Esophagus (tissue), 2 donors: ENCODE measurements around the gene POLE. TPM values are rescaled to one million over a fixed set of nuclear protein-coding genes. Genes with fewer than 3 reads are reported as not detected.

ENCODE experiments used
- H3K27ac ChIP-seq, 2 donors: one replicate each; pipeline ENCODE4 v1.5.1; 2013; ENCODE audit warnings: low read depth in 2 of 2, mild to moderate bottlenecking in 2 of 2, inconsistent platforms in 1 of 2, low read length in 1 of 2, moderate library complexity in 1 of 2
- H3K27me3 ChIP-seq, 2 donors: one replicate each; pipeline ENCODE4 v1.6.1; 2013; ENCODE audit warnings: low read length in 2 of 2, control low read depth in 1 of 2, mild to moderate bottlenecking in 1 of 2; ENCODE audit not compliant: insufficient read depth in 2 of 2, control insufficient read depth in 1 of 2
- H3K36me3 ChIP-seq, 2 donors: one replicate each; pipeline ENCODE4 v1.6.1; 2013; ENCODE audit warnings: low read length in 1 of 2; ENCODE audit not compliant: control insufficient read depth in 2 of 2, insufficient read depth in 2 of 2
- H3K4me1 ChIP-seq, 2 donors: one replicate each; pipeline ENCODE4 v1.6.1; 2013; ENCODE audit warnings: low read length in 1 of 2; ENCODE audit not compliant: control insufficient read depth in 2 of 2, insufficient read depth in 2 of 2
- H3K4me3 ChIP-seq, 2 donors: one replicate each; pipeline ENCODE4 v1.5.1; 2013; ENCODE audit warnings: low read length in 2 of 2, mild to moderate bottlenecking in 2 of 2, low read depth in 1 of 2, moderate library complexity in 1 of 2
- H3K9me3 ChIP-seq, 2 donors: one replicate each; pipeline ENCODE4 v1.6.1; 2013; ENCODE audit warnings: mild to moderate bottlenecking in 2 of 2, low read depth in 1 of 2, low read length in 1 of 2, moderate library complexity in 1 of 2; ENCODE audit not compliant: control insufficient read depth in 2 of 2, insufficient read depth in 1 of 2
- WGBS, 2 donors: extraction: QIAGEN DNeasy Blood & Tissue Kit; methylation state at CpG; one replicate each; pipeline ENCODE4 v1.1.7; 2013; 5-methylcytosine and 5-hydroxymethylcytosine counted together
- polyA plus RNA-seq, 2 donors: library from polyadenylated mRNA; stranded (reverse); fragments of 200-250 nt; gene quantifications; one replicate each; pipeline ENCODE4 v1.2.3, GENCODE V29; 2013
- donor health status: healthy with polysubstance abuse.
- donor health status: Bipolar disorder and iron deficiency.

POLE gene
- polyA plus RNA-seq, 2 donors: 16.7 to 41.2 TPM

- Histone ChIP-seq H3K4me1 (no peaks in the 10 kb centered on the region), H3K36me3 (peaks cover 23 to 63% of the 10 kb centered on the region in 2 donors), H3K27ac (no peak overlapping the region), H3K4me3 (no peak overlapping the region), H3K9me3 (no peaks in the 10 kb centered on the region), H3K27me3 (no peaks in the 10 kb centered on the region)
- 91 to 92% methylated on average over 7 of the region's 7 CpGs for WGBS, 2 donors
These were observed 41.4 kb upstream of the POLE start for GRCh38 chr12:132728502-132728901.

GRCh38 chr12:132727091-132727794 is 40.1 kb upstream of the POLE start:
- 93 to 94% methylated on average over 37 of the region's 37 CpGs for WGBS, 2 donors
- H3K27me3 ChIP-seq: no peaks in the 10 kb centered on the region
- H3K36me3 ChIP-seq: peaks cover 26 to 57% of the 10 kb centered on the region in 2 donors

GRCh38 chr12:132726386-132726785 is 39.2 kb upstream of the POLE start:
- Histone ChIP-seq H3K4me3 (no peak overlapping the region), H3K27ac (no peak overlapping the region), H3K4me1 (no peaks in the 10 kb centered on the region), H3K9me3 (no peaks in the 10 kb centered on the region), H3K36me3 (peaks cover 22 to 50% of the 10 kb centered on the region in 2 donors), H3K27me3 (no peaks in the 10 kb centered on the region)
- WGBS, 2 donors: 95 to 98% methylated on average over 12 of the region's 12 CpGs

More at GRCh38 chr12:132727091-132727794, 40.1 kb upstream of the POLE start:
- no peaks in the 10 kb centered on the region for H3K9me3 ChIP-seq
- no peak overlapping the region for H3K4me3 ChIP-seq
- H3K27ac ChIP-seq: no peak overlapping the region
- H3K4me1 ChIP-seq: no peaks in the 10 kb centered on the region

GRCh38 chr12:132724506-132725241 is 37.5 kb upstream of the POLE start:
- Histone ChIP-seq H3K4me1 (no peaks in the 10 kb centered on the region), H3K27ac (no peak overlapping the region), H3K27me3 (no peaks in the 10 kb centered on the region), H3K36me3 (peaks cover 22 to 52% of the 10 kb centered on the region in 2 donors), H3K4me3 (no peak overlapping the region), H3K9me3 (no peaks in the 10 kb centered on the region)
- WGBS, 2 donors: 85 to 86% methylated on average over 30 of the region's 30 CpGs

GRCh38 chr12:132723764-132724140 is 36.6 kb upstream of the POLE start:
- no peaks in the 10 kb centered on the region for H3K27me3 ChIP-seq
- H3K4me3 ChIP-seq: no peak overlapping the region
- peaks cover 22 to 59% of the 10 kb centered on the region in 2 donors for H3K36me3 ChIP-seq
- H3K27ac ChIP-seq: no peak overlapping the region
- H3K9me3 ChIP-seq: no peaks in the 10 kb centered on the region
- 92 to 93% methylated on average over 2 of the region's 2 CpGs for WGBS, 2 donors
- no peaks in the 10 kb centered on the region for H3K4me1 ChIP-seq

GRCh38 chr12:132723015-132723763 is 36.0 kb upstream of the POLE start:
- 89 to 90% methylated on average over 30 of the region's 30 CpGs for WGBS, 2 donors
- Histone ChIP-seq H3K9me3 (no peaks in the 10 kb centered on the region), H3K27me3 (no peaks in the 10 kb centered on the region), H3K36me3 (peaks cover 20 to 57% of the 10 kb centered on the region in 2 donors), H3K4me3 (no peak overlapping the region), H3K4me1 (no peaks in the 10 kb centered on the region), H3K27ac (no peak overlapping the region)

GRCh38 chr12:132720606-132721345 is 33.6 kb upstream of the POLE start:
- Histone ChIP-seq H3K27me3 (no peaks in the 10 kb centered on the region), H3K27ac (no peak overlapping the region), H3K9me3 (no peaks in the 10 kb centered on the region), H3K4me1 (no peaks in the 10 kb centered on the region), H3K36me3 (peaks cover 14 to 53% of the 10 kb centered on the region in 2 donors), H3K4me3 (no peak overlapping the region)
- WGBS, 2 donors: 92 to 94% methylated on average over 25 of the region's 25 CpGs

GRCh38 chr12:132719954-132720324 is 32.8 kb upstream of the POLE start:
- 91 to 93% methylated on average over 12 of the region's 12 CpGs for WGBS, 2 donors
- no peaks in the 10 kb centered on the region for H3K9me3 ChIP-seq
- H3K4me3 ChIP-seq: no peak overlapping the region
- no peaks in the 10 kb centered on the region for H3K27me3 ChIP-seq
- peaks cover 10 to 52% of the 10 kb centered on the region in 2 donors for H3K36me3 ChIP-seq
- no peaks in the 10 kb centered on the region for H3K4me1 ChIP-seq
- H3K27ac ChIP-seq: no peak overlapping the region
